IMR-90 (cell line): ENCODE data around the gene IL6ST. TPM values are rescaled to one million over a fixed set of nuclear protein-coding genes. Genes with fewer than 3 reads are reported as not detected.

ENCODE experiments used
- ATAC-seq: fragments of 200-7000 bp; cut with Tn5 transposase; 2 replicates; pipeline ENCODE4 v1.9.1; 2020; ENCODE audit warnings: low read depth, mild to moderate bottlenecking, moderate library complexity
- BruUV-seq: library from RNA; stranded (reverse); fragments of 400-500 nt; replicated peaks from 2 replicates; lab custom pipeline; 2021; lab: Mats Ljungman, UMichigan
- CTCF ChIA-PET: fragments of 300-600 bp; formaldehyde crosslinking; extraction: SDS; loops from one replicate; lab custom pipeline; 2021; ENCODE audit warnings: antibody characterized with exemption; lab: Yijun Ruan, JAX
- POLR2A ChIA-PET: fragments of 300-600 bp; sonication (Branson Sonifier 250); formaldehyde crosslinking; loops from one replicate; lab custom pipeline; 2022; ENCODE audit warnings: antibody characterized with exemption; ENCODE audit not compliant: unreplicated experiment; lab: Charles Lee
- DNase-seq: peaks from one replicate; pipeline ENCODE4 v3.0.0; 2013
- H2AFZ ChIP-seq: replicated peaks from 2 replicates; pipeline ENCODE3; 2013; ENCODE audit warnings: low read length, mild to moderate bottlenecking; ENCODE audit not compliant: poor library complexity
- H2AK5ac ChIP-seq: 2 replicates; pipeline ENCODE4 v1.6.1; 2013; ENCODE audit warnings: low read depth, low read length, inconsistent platforms
- H2AK9ac ChIP-seq: replicated peaks from 2 replicates; pipeline ENCODE3; 2013; ENCODE audit warnings: mild to moderate bottlenecking, low read depth, low read length, moderate library complexity; ENCODE audit not compliant: poor library complexity
- H2BK120ac ChIP-seq: 2 replicates; pipeline ENCODE4 v1.6.1; 2013; ENCODE audit warnings: low read depth, low read length, inconsistent platforms
- H2BK15ac ChIP-seq: 3 replicates; pipeline ENCODE4 v1.6.1; 2013; ENCODE audit warnings: low read depth, low read length, inconsistent platforms
- H2BK20ac ChIP-seq: 2 replicates; pipeline ENCODE4 v1.6.1; 2013; ENCODE audit warnings: low read depth, mild to moderate bottlenecking, inconsistent platforms, low read length, moderate library complexity
- H2BK5ac ChIP-seq: 2 replicates; pipeline ENCODE4 v1.6.1; 2013; ENCODE audit warnings: mild to moderate bottlenecking, low read depth, low read length, inconsistent platforms; ENCODE audit not compliant: poor library complexity, severe bottlenecking
- H3K14ac ChIP-seq: replicated peaks from 2 replicates; pipeline ENCODE4 v1.6.1; 2013; ENCODE audit warnings: low read depth, low read length, inconsistent platforms
- H3K18ac ChIP-seq: 2 replicates; pipeline ENCODE4 v1.6.1; 2013; ENCODE audit warnings: low read depth, low read length, control low read depth
- H3K23ac ChIP-seq: 2 replicates; pipeline ENCODE4 v1.6.1; 2013; ENCODE audit warnings: low read depth, low read length, inconsistent platforms
- H3K27ac ChIP-seq: 2 replicates; pipeline ENCODE4 v1.5.1; 2013; ENCODE audit warnings: mild to moderate bottlenecking, control low read depth, low read length; ENCODE audit not compliant: insufficient read depth
- H3K27me3 ChIP-seq: 2 replicates; pipeline ENCODE4 v1.6.1; 2013; ENCODE audit warnings: low read length; ENCODE audit not compliant: control insufficient read depth, insufficient read depth
- H3K36me3 ChIP-seq: 2 replicates; pipeline ENCODE4 v1.6.1; 2013; ENCODE audit warnings: low read length, mixed read lengths; ENCODE audit not compliant: control insufficient read depth, insufficient read depth
- H3K4ac ChIP-seq: 2 replicates; pipeline ENCODE4 v1.6.1; 2013; ENCODE audit warnings: low read depth, low read length, inconsistent platforms
- H3K4me1 ChIP-seq: 2 replicates; pipeline ENCODE4 v1.6.1; 2013; ENCODE audit warnings: low read length, mixed read lengths; ENCODE audit not compliant: control insufficient read depth, insufficient read depth
- H3K4me2 ChIP-seq: 2 replicates; pipeline ENCODE4 v1.6.1; 2013; ENCODE audit warnings: low read depth, mild to moderate bottlenecking, control low read depth, low read length, moderate library complexity
- H3K4me3 ChIP-seq: 2 replicates; pipeline ENCODE4 v1.5.1; 2013; ENCODE audit warnings: low read depth, mild to moderate bottlenecking, control low read depth, low read length, moderate library complexity; ENCODE audit not compliant: insufficient read depth
- H3K56ac ChIP-seq: 2 replicates; pipeline ENCODE4 v1.6.1; 2013; ENCODE audit warnings: low read length, inconsistent platforms; ENCODE audit not compliant: insufficient read depth; ENCODE audit errors: extremely low read depth
- H3K79me1 ChIP-seq, 2 experiments: 2 replicates each; pipeline ENCODE4 v1.6.1; 2013; ENCODE audit warnings: low read length in 2 of 2, inconsistent platforms in 1 of 2, low read depth in 1 of 2
- H3K9ac ChIP-seq: 2 replicates; pipeline ENCODE4 v1.6.1; 2013; ENCODE audit warnings: low read depth, low read length, control low read depth
- H3K9me1 ChIP-seq: 2 replicates; pipeline ENCODE4 v1.6.1; 2013; ENCODE audit warnings: low read length, inconsistent platforms; ENCODE audit not compliant: insufficient read depth
- H3K9me3 ChIP-seq: 2 replicates; pipeline ENCODE4 v1.6.1; 2013; ENCODE audit warnings: low read length; ENCODE audit not compliant: control insufficient read depth, insufficient read depth
- H4K20me1 ChIP-seq: 2 replicates; pipeline ENCODE4 v1.6.1; 2013; ENCODE audit warnings: low read length, inconsistent platforms; ENCODE audit not compliant: insufficient read depth
- H4K5ac ChIP-seq: 2 replicates; pipeline ENCODE4 v1.6.1; 2013; ENCODE audit warnings: mild to moderate bottlenecking, low read depth, low read length, control low read depth
- H4K8ac ChIP-seq, 2 experiments: 2 replicates each; pipeline ENCODE4 v1.6.1; 2013; ENCODE audit warnings: low read depth in 2 of 2, low read length in 2 of 2, control low read depth in 1 of 2, inconsistent platforms in 1 of 2
- H4K91ac ChIP-seq: 2 replicates; pipeline ENCODE4 v1.6.1; 2013; ENCODE audit warnings: low read depth, low read length, inconsistent platforms; ENCODE audit not compliant: insufficient read depth
- FOS ChIP-seq: fragments of 150-350 bp; IDR thresholded peaks from 2 replicates; pipeline ENCODE4 v1.6.1; 2016; ENCODE audit warnings: low read depth, low read length
- RFX5 ChIP-seq: IDR thresholded peaks from 2 replicates; pipeline ENCODE4 v1.8.0; 2012; ENCODE audit warnings: low read depth, mild to moderate bottlenecking, low read length, moderate library complexity
- WGBS, 2 experiments: methylation state at CpG; one replicate each; pipeline versions ENCODE4 v1.1.5 to v1.1.7; 2013; ENCODE audit warnings: missing lambda C conversion rate in 2 of 2; ENCODE audit not compliant: insufficient read length in 1 of 2; ENCODE audit errors: extremely low coverage in 2 of 2; 5-methylcytosine and 5-hydroxymethylcytosine counted together
- dilution Hi-C: fragments of 300-500 bp; cut with HindIII; formaldehyde crosslinking; loops from one replicate; pipeline ENCODE4 v1.14.3; 2018; ENCODE audit warnings: low sequenced_read_pairs; ENCODE audit not compliant: unreplicated experiment
- in situ Hi-C: fragments of 300-500 bp; cut with MboI; formaldehyde crosslinking; loops from 3 replicates; pipeline ENCODE4 v1.14.3; 2019; ENCODE audit warnings: low sequenced_read_pairs, inconsistent platforms, mixed read lengths
- intact Hi-C: fragments of 100-400 bp; cut with micrococcal nuclease; formaldehyde crosslinking; loops from 2 replicates; pipeline ENCODE4 v1.10.0; 2022
- polyA plus RNA-seq, 3 experiments: library from polyadenylated mRNA; depleted of rRNA; stranded (reverse); fragments of >200 nt; gene quantifications; 2 replicates each; pipeline ENCODE4 v1.2.3, GENCODE V29; 2012; ENCODE audit warnings: low replicate concordance in 1 of 3
- total RNA-seq: library from RNA; depleted of rRNA; stranded (reverse); fragments of >200 nt; gene quantifications from 2 replicates; pipeline ENCODE4 v1.2.3, GENCODE V29; 2012
- TF ChIP-seq, protein P1 (sequence below): fragments of 150-350 bp; IDR thresholded peaks from 2 replicates; pipeline ENCODE4 v1.6.1; 2016; ENCODE audit warnings: low read depth, mild to moderate bottlenecking, low read length, moderate library complexity, borderline replicate concordance

IL6ST gene
- total and polyA plus RNA-seq, 2 of the 4 experiments (the other 2 are of a cell fraction) = 90.6 to 506 TPM

DNA sequence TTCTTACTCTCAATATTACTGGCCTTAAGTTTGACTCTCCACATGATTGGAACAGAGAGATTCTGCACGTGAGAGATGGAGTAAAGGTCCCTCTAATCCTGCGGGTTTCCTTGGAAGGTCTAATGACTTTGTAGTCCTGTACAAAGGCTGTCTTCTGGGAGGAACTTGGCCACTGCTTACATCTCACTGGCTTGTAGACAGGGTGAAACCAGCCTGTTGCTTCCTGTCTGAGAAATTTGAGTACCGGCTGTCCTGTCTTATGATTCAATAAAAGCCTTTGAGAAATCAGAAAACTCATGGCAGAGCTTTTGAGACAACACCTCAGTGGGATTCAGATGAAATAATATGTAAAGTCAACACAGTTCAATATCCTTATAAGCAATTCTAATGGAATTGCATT is 100.6 kb downstream of the IL6ST start:
- in situ Hi-C loops = no loop called here
- H3K14ac ChIP-seq = no peak overlapping the region
- H4K5ac ChIP-seq = no peak overlapping the region
- ATAC-seq (no peak), DNase-seq (no peak)
- H2AFZ ChIP-seq = no peak overlapping the region
- intact Hi-C loops = no loop called here
- no peak overlapping the region for H2BK20ac ChIP-seq
- no peak overlapping the region for H2BK15ac ChIP-seq
- no peaks in the 10 kb centered on the region for H3K27me3 ChIP-seq
- BruUV-seq = no TSS peak
- no CpG with 5 or more reads among the region's 3 CpGs for WGBS, 2 experiments
- peaks cover 8% of the 10 kb centered on the region; the same call in 1 of the 2 replicates for H3K9me1 ChIP-seq
- no peak overlapping the region for H2BK5ac ChIP-seq
- TF ChIP-seq FOS = no peak
- TF ChIP-seq RFX5 = no peak
- TF ChIP-seq, protein P1, sequence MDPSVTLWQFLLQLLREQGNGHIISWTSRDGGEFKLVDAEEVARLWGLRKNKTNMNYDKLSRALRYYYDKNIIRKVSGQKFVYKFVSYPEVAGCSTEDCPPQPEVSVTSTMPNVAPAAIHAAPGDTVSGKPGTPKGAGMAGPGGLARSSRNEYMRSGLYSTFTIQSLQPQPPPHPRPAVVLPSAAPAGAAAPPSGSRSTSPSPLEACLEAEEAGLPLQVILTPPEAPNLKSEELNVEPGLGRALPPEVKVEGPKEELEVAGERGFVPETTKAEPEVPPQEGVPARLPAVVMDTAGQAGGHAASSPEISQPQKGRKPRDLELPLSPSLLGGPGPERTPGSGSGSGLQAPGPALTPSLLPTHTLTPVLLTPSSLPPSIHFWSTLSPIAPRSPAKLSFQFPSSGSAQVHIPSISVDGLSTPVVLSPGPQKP = no peak
- no peak overlapping the region for H3K4me3 ChIP-seq
- H3K9ac ChIP-seq = no peak overlapping the region
- H4K91ac ChIP-seq = no peak overlapping the region
- no peaks in the 10 kb centered on the region for H4K20me1 ChIP-seq
- no peak overlapping the region for H3K27ac ChIP-seq
- dilution Hi-C loops = no loop called here
- POLR2A ChIA-PET = no interaction called here
- H2AK5ac ChIP-seq = no peak overlapping the region
- H3K4ac ChIP-seq = no peak overlapping the region
- no peaks in the 10 kb centered on the region for H3K9me3 ChIP-seq
- no peak overlapping the region for H3K56ac ChIP-seq
- H4K8ac ChIP-seq = no peak overlapping the region; a peak in 1 of 4 replicates
- H3K23ac ChIP-seq = no peak overlapping the region
- no peak overlapping the region for H3K4me2 ChIP-seq
- H2BK120ac ChIP-seq = no peak overlapping the region
- no peaks in the 10 kb centered on the region for H3K36me3 ChIP-seq
- no peaks in the 10 kb centered on the region for H3K79me1 ChIP-seq
- CTCF ChIA-PET = no interaction called here
- no peak overlapping the region for H2AK9ac ChIP-seq
- no peak overlapping the region for H3K18ac ChIP-seq
- peaks cover 6% of the 10 kb centered on the region for H3K4me1 ChIP-seq
